ENCODE data around the gene CFAP77. TPM values are rescaled to one million over a fixed set of nuclear protein-coding genes. Genes with fewer than 3 reads are reported as not detected.

Gene CFAP77
- total RNA-seq, 1 donor from 2014 or later = 0.20 TPM

GRCh38 chr9:132447902-132448301 lies 37.9 kb downstream of the CFAP77 start:
- DNase-seq (ENCODE audit: low read depth, low spot score) = no peak

- DNase-seq (ENCODE audit: low read depth, low spot score) = no peak
Measured at GRCh38 chr9:132451276-132451675, 41.3 kb downstream of the CFAP77 start.

GRCh38 chr9:132456241-132456640 lies 46.2 kb downstream of the CFAP77 start:
- DNase-seq (ENCODE audit: low read depth, low spot score) = no peak

- no peak for DNase-seq (ENCODE audit: low read depth, low spot score)
Measured at GRCh38 chr9:132457504-132458236, 47.7 kb downstream of the CFAP77 start.

- no peak for DNase-seq (ENCODE audit: low read depth, low spot score)
Measured at GRCh38 chr9:132458432-132458831, 48.4 kb downstream of the CFAP77 start.

GRCh38 chr9:132459661-132460060 lies 49.6 kb downstream of the CFAP77 start:
- DNase-seq (ENCODE audit: low read depth, low spot score) = no peak

- DNase-seq (ENCODE audit: low read depth, low spot score) = no peak
Measured at GRCh38 chr9:132460240-132460639, 50.2 kb downstream of the CFAP77 start.

GRCh38 chr9:132461281-132461896 lies 51.4 kb downstream of the CFAP77 start:
- DNase-seq (ENCODE audit: low read depth, low spot score) = no peak

GRCh38 chr9:132461971-132462370 lies 52.0 kb downstream of the CFAP77 start:
- no peak for DNase-seq (ENCODE audit: low read depth, low spot score)

GRCh38 chr9:132464547-132464946 lies 54.5 kb downstream of the CFAP77 start:
- DNase-seq (ENCODE audit: low read depth, low spot score) = no peak

- no peak for DNase-seq (ENCODE audit: low read depth, low spot score)
Measured at GRCh38 chr9:132465131-132465635, 55.2 kb downstream of the CFAP77 start.

GRCh38 chr9:132472199-132472598 lies 62.2 kb downstream of the CFAP77 start:
- DNase-seq (ENCODE audit: low read depth, low spot score) = no peak

GRCh38 chr9:132472599-132472998 lies 62.6 kb downstream of the CFAP77 start:
- DNase-seq (ENCODE audit: low read depth, low spot score) = no peak

- DNase-seq (ENCODE audit: low read depth, low spot score) = no peak
Measured at GRCh38 chr9:132474253-132474652, 64.2 kb downstream of the CFAP77 start.

GRCh38 chr9:132478353-132479050 lies 68.5 kb downstream of the CFAP77 start:
- DNase-seq (ENCODE audit: low read depth, low spot score) = no peak

GRCh38 chr9:132479733-132480132 lies 69.7 kb downstream of the CFAP77 start:
- DNase-seq (ENCODE audit: low read depth, low spot score) = no peak

GRCh38 chr9:132481053-132481849 lies 71.2 kb downstream of the CFAP77 start:
- DNase-seq (ENCODE audit: low read depth, low spot score) = no peak

- DNase-seq (ENCODE audit: low read depth, low spot score) = no peak
Measured at GRCh38 chr9:132482196-132482813, 72.3 kb downstream of the CFAP77 start.

- DNase-seq (ENCODE audit: low read depth, low spot score) = no peak
Measured at GRCh38 chr9:132485393-132485792, 75.4 kb downstream of the CFAP77 start.

- DNase-seq (ENCODE audit: low read depth, low spot score) = no peak
Measured at GRCh38 chr9:132486706-132487350, 76.8 kb downstream of the CFAP77 start.
